ENCODE measurements around the gene MRPL24.

The MRPL24 gene

DNA sequence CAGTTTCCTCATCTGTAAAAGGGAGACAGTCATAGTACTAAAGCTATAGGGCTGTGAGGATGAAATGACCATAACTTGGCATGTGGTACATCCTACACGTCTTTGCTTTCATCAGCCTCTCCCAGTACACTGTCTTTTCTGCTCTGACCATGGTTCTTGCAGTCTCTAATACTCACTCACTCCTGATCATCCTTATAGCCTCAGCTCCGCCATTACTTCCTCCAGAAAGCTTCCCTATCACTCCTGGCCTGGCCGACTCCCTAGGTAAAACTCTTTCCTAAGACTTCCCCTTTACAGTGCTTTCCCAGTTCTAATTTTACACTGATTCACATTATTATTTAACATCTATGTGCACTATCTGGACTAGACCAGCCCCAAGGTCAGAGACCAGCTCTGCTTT is 5.0 kb upstream of the MRPL24 start:
- DNase-seq (ENCODE audit: low read depth, low spot score), result no peak
- peak overlapping the region; percentile 100 for H3K27ac ChIP-seq

GRCh38 chr1:156744786-156745419 is 4.0 kb upstream of the MRPL24 start:
- peak overlapping the region; percentile 100 for H3K27ac ChIP-seq
- no peak for DNase-seq (ENCODE audit: low read depth, low spot score)

DNA sequence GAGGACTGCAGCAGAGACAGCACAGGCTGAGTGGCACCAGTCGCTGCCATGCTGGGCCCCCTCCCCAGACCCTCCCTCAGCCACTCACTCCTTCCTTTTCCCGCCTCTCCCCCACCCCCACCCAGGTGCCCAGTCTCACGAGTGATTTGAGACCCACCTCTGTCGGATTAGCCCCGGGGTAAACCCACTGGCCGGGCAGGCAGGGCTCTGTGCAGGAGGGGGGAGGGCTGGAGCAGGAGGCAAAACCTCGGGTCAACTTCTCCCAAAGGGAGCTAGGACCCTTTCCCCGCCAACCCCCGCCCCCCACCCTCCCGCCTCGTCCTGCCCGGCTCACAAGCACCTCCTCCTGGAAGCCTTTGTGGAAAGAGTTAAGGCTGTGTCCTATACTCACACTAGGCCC is 3.5 kb upstream of the MRPL24 start:
- H3K27ac ChIP-seq, result peak overlapping the region; percentile 100
- DNase-seq (ENCODE audit: low read depth, low spot score), result no peak

- peak overlapping the region; percentile 76 for H3K27ac ChIP-seq
- no peak for DNase-seq (ENCODE audit: low read depth, low spot score)
Measured at GRCh38 chr1:156743367-156744302, 2.7 kb upstream of the MRPL24 start.

GRCh38 chr1:156742801-156743200 is 1.9 kb upstream of the MRPL24 start:
- DNase-seq (ENCODE audit: low read depth, low spot score), result no peak
- peak overlapping the region; percentile 76 for H3K27ac ChIP-seq

DNA sequence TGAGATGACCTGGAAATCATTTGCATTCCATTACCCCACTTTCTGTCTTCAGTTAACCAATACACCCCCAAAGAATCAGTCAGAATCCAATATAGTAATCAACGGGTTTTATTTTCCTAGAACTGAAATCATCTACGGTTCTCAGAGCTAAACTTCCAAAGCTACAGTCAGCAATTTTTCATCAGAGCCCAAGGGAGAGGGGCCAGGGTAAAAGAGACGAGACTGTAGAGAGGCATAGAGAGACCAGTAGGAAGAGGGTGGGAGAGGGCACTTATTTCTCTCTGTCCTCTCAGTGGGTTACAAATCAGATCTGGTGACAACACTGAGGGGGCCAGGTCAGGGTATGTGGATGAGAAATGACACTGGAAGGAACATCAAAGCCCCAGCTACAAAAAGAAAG is 1.1 kb upstream of the MRPL24 start:
- peak overlapping the region; percentile 76 for H3K27ac ChIP-seq
- DNase-seq (ENCODE audit: low read depth, low spot score), result no peak

GRCh38 chr1:156741481-156741983 is 644 bp upstream of the MRPL24 start:
- DNase-seq (ENCODE audit: low read depth, low spot score), result no peak
- H3K27ac ChIP-seq, result peak overlapping the region; percentile 76

DNA sequence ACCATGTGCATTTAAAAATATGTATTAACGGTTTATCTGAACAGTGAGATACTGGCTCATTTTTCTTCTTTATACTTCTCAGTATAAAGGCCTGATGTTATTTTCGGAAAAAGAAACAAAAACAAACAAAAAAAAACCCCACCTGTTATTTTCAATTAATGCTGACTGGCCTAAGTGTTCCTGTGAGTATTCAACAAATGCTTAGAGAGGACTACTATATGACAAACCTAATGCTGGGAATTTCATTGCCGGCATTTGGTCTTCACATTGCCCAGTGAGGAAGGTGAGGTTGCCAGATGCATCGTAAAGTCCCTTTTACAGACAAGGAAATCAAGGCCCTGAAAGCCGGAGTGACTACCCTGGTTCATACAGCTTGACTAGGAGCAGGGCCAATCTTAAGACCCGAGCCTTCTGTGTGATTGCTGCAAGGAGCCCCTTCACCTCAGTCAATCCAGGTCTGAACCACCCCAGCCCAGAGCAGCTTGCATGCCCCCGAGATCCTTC is 599 bp downstream of the MRPL24 start:
- DNase-seq (ENCODE audit: low read depth, low spot score), result no peak
- H3K27ac ChIP-seq, result peak overlapping the region; percentile 76

DNA sequence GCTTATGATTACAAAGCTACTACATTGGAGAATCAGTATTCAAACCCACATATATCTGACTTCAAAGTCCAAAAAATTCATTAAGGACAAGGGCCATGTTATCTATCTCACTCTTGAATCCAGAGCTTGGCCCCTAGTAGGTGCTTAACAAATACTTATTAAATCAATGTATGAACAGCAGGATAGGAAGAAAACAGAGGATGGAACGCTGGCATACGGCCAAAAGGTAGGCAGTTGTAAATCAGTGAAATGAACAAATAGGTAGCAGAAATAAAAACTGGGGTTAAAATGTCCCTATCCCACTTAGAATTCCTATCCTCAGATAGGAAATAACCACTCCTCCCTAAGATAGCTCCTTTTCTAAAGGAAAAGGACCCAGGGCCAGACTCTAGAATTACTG is 2.0 kb downstream of the MRPL24 start:
- DNase-seq (ENCODE audit: low read depth, low spot score), result no peak
- no peak overlapping the region for H3K27ac ChIP-seq

DNA sequence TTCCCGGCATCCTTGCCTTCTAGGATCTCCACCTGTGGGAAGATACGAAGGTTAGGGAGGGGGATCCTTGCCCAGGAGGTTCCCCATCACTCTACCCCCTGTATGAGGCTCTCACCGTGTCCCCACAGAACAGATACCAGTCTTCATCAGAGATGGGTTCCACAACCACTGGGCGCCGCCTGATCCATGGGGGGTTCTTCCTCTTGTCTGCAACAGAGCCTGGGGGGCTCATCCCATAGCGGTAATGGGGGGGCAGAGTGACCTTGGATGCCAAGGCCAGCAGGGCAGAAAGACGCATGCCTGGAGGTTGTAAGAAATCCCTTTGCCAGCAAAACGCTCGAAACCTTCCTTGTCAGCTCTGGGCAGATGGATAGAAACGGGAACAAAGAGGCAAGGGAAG is 2.5 kb downstream of the MRPL24 start:
- DNase-seq (ENCODE audit: low read depth, low spot score), result no peak
- H3K27ac ChIP-seq, result no peak overlapping the region

DNA sequence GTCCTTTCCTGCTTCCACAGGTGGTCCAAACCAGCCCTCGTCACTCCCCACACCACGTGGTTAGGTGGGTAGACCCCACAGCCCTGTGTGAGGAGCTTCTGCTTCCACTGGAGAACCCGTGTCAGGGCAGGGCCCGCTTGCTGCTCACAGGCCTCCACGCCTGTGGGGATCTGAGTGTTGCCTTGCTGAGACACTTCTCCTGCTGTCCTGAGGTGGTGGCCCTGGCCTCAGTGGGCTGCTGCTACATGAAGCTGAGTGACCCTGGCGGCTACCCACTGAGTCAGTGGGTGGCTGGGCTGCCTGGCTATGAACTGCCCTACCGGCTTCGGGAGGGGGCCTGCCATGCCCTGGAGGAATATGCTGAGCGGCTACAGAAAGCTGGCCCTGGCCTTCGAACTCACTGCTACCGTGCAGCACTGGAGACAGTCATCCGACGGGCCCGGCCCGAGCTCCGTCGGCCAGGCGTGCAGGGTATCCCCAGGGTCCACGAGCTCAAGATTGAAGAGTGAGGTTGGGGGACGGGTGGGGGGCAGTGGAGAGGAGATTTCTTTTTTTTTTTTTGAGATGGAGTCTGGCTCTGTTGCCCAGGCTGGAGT is 6.8 kb downstream of the MRPL24 start:
- DNase-seq (ENCODE audit: low read depth, low spot score), result no peak
- no peak overlapping the region for H3K27ac ChIP-seq

DNA sequence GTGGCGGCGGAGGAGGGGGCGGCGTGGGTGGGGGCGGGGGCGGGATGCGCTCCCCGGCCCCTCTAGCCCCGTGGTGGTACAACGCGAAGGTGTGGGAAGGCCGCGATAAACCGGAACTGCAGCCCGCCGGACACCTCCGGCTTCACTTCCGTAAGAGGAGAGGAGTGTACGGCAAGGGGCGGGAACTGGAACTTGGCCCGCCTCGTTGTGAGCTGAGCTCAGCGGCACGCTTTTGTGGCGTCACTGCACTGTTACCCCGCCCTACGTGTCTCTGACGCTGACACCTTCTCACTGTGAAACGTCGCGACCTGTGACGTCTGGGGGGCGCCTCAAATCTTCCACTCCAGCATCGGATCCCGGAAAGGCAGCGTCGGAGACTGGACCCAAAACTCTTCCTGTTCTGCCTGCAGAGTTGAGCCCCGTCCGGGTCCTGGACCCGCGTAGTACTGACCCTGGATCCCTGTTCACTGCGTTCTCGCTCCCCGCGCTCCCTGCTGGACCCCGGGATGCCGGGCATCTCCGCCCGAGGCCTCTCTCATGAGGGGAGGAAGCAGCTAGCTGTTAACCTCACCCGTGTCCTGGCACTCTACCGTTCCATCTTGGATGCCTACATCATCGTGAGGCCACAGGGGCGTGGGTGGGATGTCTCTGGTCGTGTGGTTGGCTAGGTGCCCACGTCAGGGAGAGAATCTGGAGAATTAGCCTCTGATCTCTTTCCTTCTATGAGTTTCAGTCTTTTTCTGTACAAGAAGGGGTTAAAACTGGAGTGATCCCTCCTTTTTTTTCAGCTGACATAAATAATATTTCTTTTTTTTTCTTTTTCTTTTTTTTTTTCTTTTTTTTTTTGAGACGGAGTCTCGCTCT is 12.1 kb downstream of the MRPL24 start, which contains the start of gene ISG20L2:
Gene ISG20L2, minus strand, starts transcription at position 168 of the 864 bp plus-strand sequence. CDS start 1,114 bp downstream, outside the sequence.
- H3K27ac ChIP-seq, result peak within 1 kb of the TSS; percentile 85
- DNase-seq (ENCODE audit: low read depth, low spot score), result peak; percentile 92

DNA sequence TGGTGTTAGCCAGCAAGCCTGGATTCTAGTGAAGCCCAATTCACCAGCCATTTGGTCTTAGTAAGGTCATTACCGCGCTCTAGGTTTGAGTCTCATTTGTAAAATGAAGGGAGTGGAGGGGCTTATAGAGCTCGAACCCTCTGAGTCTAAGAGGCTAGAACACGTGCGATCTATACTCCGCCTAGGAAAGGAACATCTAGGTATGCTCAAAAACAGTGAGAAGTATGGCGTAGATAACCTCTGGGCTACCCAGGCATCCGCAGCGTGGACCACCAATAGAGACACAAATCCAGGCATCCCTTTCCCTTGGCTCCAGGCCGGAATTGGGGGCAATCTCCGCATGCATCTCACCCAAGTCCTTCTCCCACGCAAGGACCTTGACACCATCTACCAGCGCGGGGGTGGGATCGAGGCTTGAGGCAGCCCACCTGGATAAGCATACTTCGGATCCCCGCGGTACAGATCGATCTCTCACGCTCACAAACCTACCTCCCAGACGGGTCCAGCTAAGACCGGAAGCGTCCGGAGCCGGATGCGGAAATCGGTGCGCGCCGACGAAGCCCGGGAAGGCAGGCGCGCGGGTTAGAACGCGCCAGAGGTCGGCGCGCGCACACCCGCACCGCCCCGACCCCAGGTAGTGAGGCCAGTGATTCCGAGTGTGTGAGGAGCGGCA is 12.8 kb downstream of the MRPL24 start, which contains the start of gene METTL25B:
Gene METTL25B, plus strand, starts transcription at position 544 of the 673 bp plus-strand sequence. CDS start 636 bp downstream, outside the sequence.
- DNase-seq (ENCODE audit: low read depth, low spot score), result peak; percentile 33
- peak within 1 kb of the TSS; percentile 85 for H3K27ac ChIP-seq

- peak overlapping the region; percentile 85 for H3K27ac ChIP-seq
- no peak for DNase-seq (ENCODE audit: low read depth, low spot score)
Measured at GRCh38 chr1:156727492-156727891, 13.4 kb downstream of the MRPL24 start.

- H3K27ac ChIP-seq, result peak overlapping the region; percentile 85
- DNase-seq (ENCODE audit: low read depth, low spot score), result no peak
Measured at GRCh38 chr1:156726549-156727226, 14.2 kb downstream of the MRPL24 start.

DNA sequence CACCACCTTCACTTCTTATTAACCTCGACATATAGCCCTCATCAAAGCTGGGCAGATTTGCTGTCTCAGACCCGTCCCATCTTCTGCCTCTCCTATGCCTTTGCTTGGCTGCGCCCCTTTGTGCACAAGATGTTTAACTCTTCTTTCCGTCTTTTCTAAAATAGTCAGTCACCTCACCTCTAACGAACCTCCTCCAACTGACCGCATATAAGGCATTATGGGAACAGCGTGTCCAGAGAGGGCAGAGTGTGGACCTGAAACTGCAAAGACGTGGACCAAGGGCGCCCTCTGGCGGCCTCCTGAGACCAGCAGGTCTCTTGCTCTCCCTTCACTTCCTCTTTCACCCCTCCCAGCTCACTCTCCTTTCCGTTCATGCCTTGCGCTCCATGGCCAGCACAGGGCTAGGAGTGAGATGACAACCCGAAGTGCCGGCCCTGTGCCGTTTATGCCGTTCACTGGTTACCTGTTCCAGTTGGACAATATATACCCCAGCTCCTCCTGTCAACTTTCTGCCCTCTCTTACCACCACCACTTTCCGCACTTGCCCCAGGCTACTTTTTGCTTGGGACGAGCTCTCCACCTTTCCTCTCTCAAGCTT is 15.1 kb downstream of the MRPL24 start:
- peak overlapping the region; percentile 85 for H3K27ac ChIP-seq

GRCh38 chr1:156721535-156721934 is 19.4 kb downstream of the MRPL24 start:
- H3K27ac ChIP-seq, result no peak overlapping the region

More for the DNA sequence above, 15.1 kb downstream of the MRPL24 start:
- no peak for DNase-seq (ENCODE audit: low read depth, low spot score)

GRCh38 chr1:156721131-156721530 is 19.8 kb downstream of the MRPL24 start:
- no peak overlapping the region for H3K27ac ChIP-seq
- DNase-seq (ENCODE audit: low read depth, low spot score), result no peak

More at GRCh38 chr1:156721535-156721934, 19.4 kb downstream of the MRPL24 start:
- no peak for DNase-seq (ENCODE audit: low read depth, low spot score)
